Measurements from ENCODE around the gene AKR1B1. TPM values are rescaled to one million over a fixed set of nuclear protein-coding genes. Genes with fewer than 3 reads are reported as not detected.

AKR1B1 gene
- total and polyA plus RNA-seq, 9 of the 15 experiments (the other 6 are each of a cell fraction or from before 2014, with no cell fraction given): 2.0 to 10.6 (median 6.2) TPM

GRCh38 chr7:134432296-134433152 lies 26.4 kb downstream of the AKR1B1 start (continued):
- TF ChIP-seq REST (IDR thresholded peaks at IDR 0.05; ENCODE audit: borderline replicate concordance): peak; percentile 92
- TF ChIP-seq REST (CRISPR knock-in tag; IDR thresholded peaks at IDR 0.05; ENCODE audit: low read depth): no peak
- TF ChIP-seq CC2D1A (IDR thresholded peaks at IDR 0.05): peak; percentile 89
- no peak for TF ChIP-seq LARP7 (IDR thresholded peaks at IDR 0.05)
- no peak for TF ChIP-seq ZNF644 (tag; IDR thresholded peaks at IDR 0.05; ENCODE audit: low read depth)
- no peak for TF ChIP-seq CCNT2 (IDR thresholded peaks at IDR 0.05; ENCODE audit: borderline replicate concordance, extremely low read depth, insufficient read length, low read depth, low read length)
- TF ChIP-seq ZNF24 (IDR thresholded peaks at IDR 0.05): peak; percentile 50; the same call in 1 of the 2 replicates
- no peak for TF ChIP-seq IRF1 (CRISPR knock-in tag; IDR thresholded peaks at IDR 0.05; ENCODE audit: borderline replicate concordance)
- no peak for TF ChIP-seq NFE2L1 (tag; IDR thresholded peaks at IDR 0.05; ENCODE audit: borderline replicate concordance, low read depth)
- peak; percentile 79; the same call in 1 of the 2 replicates for TF ChIP-seq RREB1 (CRISPR knock-in tag; IDR thresholded peaks at IDR 0.05)
- TF ChIP-seq NR2C1 (IDR thresholded peaks at IDR 0.05): no peak
- no peak for TF ChIP-seq NR2C1 (tag; IDR thresholded peaks at IDR 0.05)
